Heart left ventricle (tissue), 16 donors: ENCODE data around the gene MYH6. TPM values are rescaled to one million over a fixed set of nuclear protein-coding genes. Genes with fewer than 3 reads are reported as not detected.

Experiments
- ATAC-seq, 4 donors: fragments of 200-7000 bp; cut with Tn5 transposase; one replicate each; pipeline ENCODE4 v1.9.1; 2020 to 2022; ENCODE audit warnings: moderate library complexity in 4 of 4, mild to moderate bottlenecking in 3 of 4, moderate number of reproducible peaks in 1 of 4
- DNase-seq, 5 donors: peaks; one replicate each; pipeline ENCODE4 v3.0.0-alpha.2; 2020
- H3K27ac ChIP-seq, 12 donors: fragments of 200-600 bp; sonication (generic) in 4 of 12; one replicate each; pipeline versions ENCODE4 v1.5.0 to v1.8.0; 2016 to 2022; ENCODE audit warnings: mild to moderate bottlenecking in 2 of 12
- H3K27me3 ChIP-seq, 9 donors: fragments of 200-600 bp; sonication (generic) in 2 of 9; one replicate each; pipeline versions ENCODE4 v1.5.1 to v1.8.0; 2016 to 2022; ENCODE audit warnings: mild to moderate bottlenecking in 3 of 9
- H3K36me3 ChIP-seq, 9 donors: fragments of 200-600 bp; sonication (generic) in 2 of 9; one replicate each; pipeline versions ENCODE4 v1.5.0 to v1.8.0; 2018 to 2022; ENCODE audit warnings: mild to moderate bottlenecking in 2 of 9
- H3K4me1 ChIP-seq, 12 donors: fragments of 200-600 bp; sonication (generic) in 4 of 12; one replicate each; pipeline versions ENCODE4 v1.5.0 to v1.8.0; 2016 to 2022; ENCODE audit warnings: mild to moderate bottlenecking in 3 of 12
- H3K4me3 ChIP-seq, 12 donors: fragments of 200-600 bp; sonication (generic) in 4 of 12; one replicate each; pipeline versions ENCODE4 v1.5.0 to v1.8.0; 2017 to 2022; ENCODE audit warnings: mild to moderate bottlenecking in 9 of 12, moderate library complexity in 4 of 12
- H3K9me3 ChIP-seq, 12 donors: fragments of 200-600 bp; sonication (generic) in 4 of 12; one replicate each; pipeline versions ENCODE4 v1.5.0 to v1.8.0; 2016 to 2022; ENCODE audit warnings: mild to moderate bottlenecking in 1 of 12
- CTCF ChIP-seq, 12 donors: fragments of 200-600 bp; sonication (generic) in 4 of 12; IDR thresholded peaks; one replicate each; pipeline versions ENCODE4 v1.5.0 to v1.8.0; 2018 to 2022; ENCODE audit warnings: antibody characterized with exemption in 12 of 12, mild to moderate bottlenecking in 5 of 12
- POLR2A ChIP-seq, 2 donors: fragments of 450-650 bp; IDR thresholded peaks; one replicate each; pipeline ENCODE4 v1.6.1; 2017; ENCODE audit warnings: antibody characterized with exemption in 2 of 2, mild to moderate bottlenecking in 2 of 2, moderate library complexity in 2 of 2
- WGBS, 4 donors: extraction: QIAGEN DNeasy Blood & Tissue Kit in 2 of 4; methylation state at CpG; one replicate each; pipeline versions ENCODE4 v1.1.5 to v1.1.7; 2013 to 2018; 5-methylcytosine and 5-hydroxymethylcytosine counted together
- intact Hi-C, 10 donors: fragments of 100-400 bp; cut with DNase I; formaldehyde crosslinking; loops; one replicate each; pipeline versions ENCODE4 v1.11.1 to v1.14.2; 2022
- polyA plus RNA-seq, 2 donors: library from polyadenylated mRNA; stranded (reverse); fragments of 200-250 nt; gene quantifications; one replicate each; pipeline ENCODE4 v1.2.3, GENCODE V29; 2013
- total RNA-seq, 9 donors: library from RNA; depleted of rRNA in 2 of 9; stranded (reverse); fragments of >200 nt in 2 of 9; fragmentation: NEBNext Ultra II Directional in 3 of 9; extraction: Animal tissue kit (Norgen Biotek cat#: 25700) in 3 of 9; gene quantifications; one replicate each; pipeline versions ENCODE4 v1.1.0 to v1.2.4, GENCODE V29; 2016 to 2023
- donor health status: ischemic (EF 13 %, LVEDD 7.1; RV severe dilation, severe dysfunction).
- donor health status: healthy with polysubstance abuse.
- donor health status: DM: no; HTN: yes; CAD: no.
- donor health status: DM: no; HTN: no; CAD: no.
- donor health status: ischemic (EF 25% LVEDD 6.9; RV normal size, moderate dysfunction).
- donor health status: ischemic (EF 25% LVEDD 5.7; RV mildly dilated, moderate dysfunction).
- donor health status: healthy.
- donor health status: DM: yes; HTN: yes; CAD: no.
- donor health status: ischemic (EF 35%, LVEDD 5.7; RV mildly dilated, moderate dysfunction).
- donor health status: nonischemic (EF 11% LVEDD 7.7; RV severe dilation, severe dysfunction).
- donor health status: DM: yes; HTN: yes; CAD: no.
- donor health status: PGD.
- donor health status: ischemic (EF 29% LVEDD 5.4; RV normal size, mild dysfunction).
- donor health status: nonischemic (EF 23%, LVEDD 6.1; RV moderate dilation, normal function).

The MYH6 gene
- total and polyA plus RNA-seq, 11 donors = 76.8 to 5,104 (median 1,271) TPM

- 67 to 82% (median 78%) methylated on average over 17 to 21 of the region's 21 CpGs for WGBS, 4 donors
- TF ChIP-seq POLR2A (IDR thresholded peaks at IDR 0.05) (no peak), CTCF (IDR thresholded peaks at IDR 0.05) (no peak)
- H3K4me3 ChIP-seq = no peak overlapping the region
- intact Hi-C loops = loop anchor here in 9 of 10 donors (2.0 to 10.0 kb wide), 6 partner anchors 47 to 251 kb away; no protein-coding TSS in a partner anchor
- no peak for DNase-seq
- no peaks in the 10 kb centered on the region for H3K27me3 ChIP-seq
- H3K27ac ChIP-seq = peak overlapping the region in 1 of 12 donors; percentile 4
- H3K36me3 ChIP-seq = peaks cover 0 to 5% (median 0%) of the 10 kb centered on the region in 9 donors
- ATAC-seq = no peak
- H3K4me1 ChIP-seq = peaks cover 0 to 14% (median 0%) of the 10 kb centered on the region in 12 donors
- no peaks in the 10 kb centered on the region for H3K9me3 ChIP-seq
Measured at GRCh38 chr14:23375527-23376251, 32.4 kb downstream of the MYH6 start.

- no peaks in the 10 kb centered on the region for H3K36me3 ChIP-seq
- no peak for ATAC-seq
- TF ChIP-seq POLR2A (IDR thresholded peaks at IDR 0.05) = no peak
- TF ChIP-seq CTCF (IDR thresholded peaks at IDR 0.05) = no peak
- 78 to 100% (median 88%) methylated on average over 1 to 3 of the region's 3 CpGs for whole genome bisulfite sequencing, 4 donors
- no peak overlapping the region for H3K27ac ChIP-seq
- no peaks in the 10 kb centered on the region for H3K27me3 ChIP-seq
- H3K4me3 ChIP-seq = no peak overlapping the region
- intact Hi-C loops = loop anchor here in 7 of 10 donors (5.0 to 10.0 kb wide), 5 partner anchors 36 to 248 kb away; no protein-coding TSS in a partner anchor
- no peak for DNase-seq
- H3K4me1 ChIP-seq = peaks cover 0 to 11% (median 0%) of the 10 kb centered on the region in 12 donors
- no peaks in the 10 kb centered on the region for H3K9me3 ChIP-seq
Measured at GRCh38 chr14:23373041-23373440, 35.0 kb downstream of the MYH6 start.

- H3K27me3 ChIP-seq = no peaks in the 10 kb centered on the region
Measured at GRCh38 chr14:23372509-23372908, 35.6 kb downstream of the MYH6 start, which contains the start of gene IL25. Gene IL25, plus strand, starts transcription at chr14:23372809.

More at GRCh38 chr14:23372509-23372908, 35.6 kb downstream of the MYH6 start, which contains the start of gene IL25:
- no peaks in the 10 kb centered on the region for H3K36me3 ChIP-seq
- 73 to 94% (median 82%) methylated on average over 2 of the region's 2 CpGs for WGBS, 4 donors
- intact Hi-C loops = loop anchor here in 7 of 10 donors (5.0 to 10.0 kb wide), 5 partner anchors 35 to 248 kb away; no protein-coding TSS in a partner anchor
- no peak within 1 kb of the TSS for H3K27ac ChIP-seq
- DNase-seq = no peak
- ATAC-seq = no peak
- H3K9me3 ChIP-seq = no peaks in the 10 kb centered on the region
- TF ChIP-seq POLR2A (IDR thresholded peaks at IDR 0.05) (no peak), CTCF (IDR thresholded peaks at IDR 0.05) (no peak)
- H3K4me1 ChIP-seq = peaks cover 0 to 9% (median 0%) of the 10 kb centered on the region in 12 donors
- no peak within 1 kb of the TSS for H3K4me3 ChIP-seq
